Stimulated activated CD8-positive, alpha-beta memory T cell treated with anti-CD3 and anti-CD28 coated beads, Interleukin-15, amount 100 ng/mL, for 48 hours (primary cell): ENCODE measurements around the gene DPF1.
"Not testable (repeated sequence)": the region's sequence is repeated elsewhere in the genome, so short reads cannot be mapped to it uniquely, and the experiment has no call there.

Source experiments
- DNase-seq, 2 donors: peaks; one replicate each; pipeline ENCODE4 v3.0.0-alpha.2; 2020; ENCODE audit warnings: low read depth in 2 of 2

DPF1 gene

DNA sequence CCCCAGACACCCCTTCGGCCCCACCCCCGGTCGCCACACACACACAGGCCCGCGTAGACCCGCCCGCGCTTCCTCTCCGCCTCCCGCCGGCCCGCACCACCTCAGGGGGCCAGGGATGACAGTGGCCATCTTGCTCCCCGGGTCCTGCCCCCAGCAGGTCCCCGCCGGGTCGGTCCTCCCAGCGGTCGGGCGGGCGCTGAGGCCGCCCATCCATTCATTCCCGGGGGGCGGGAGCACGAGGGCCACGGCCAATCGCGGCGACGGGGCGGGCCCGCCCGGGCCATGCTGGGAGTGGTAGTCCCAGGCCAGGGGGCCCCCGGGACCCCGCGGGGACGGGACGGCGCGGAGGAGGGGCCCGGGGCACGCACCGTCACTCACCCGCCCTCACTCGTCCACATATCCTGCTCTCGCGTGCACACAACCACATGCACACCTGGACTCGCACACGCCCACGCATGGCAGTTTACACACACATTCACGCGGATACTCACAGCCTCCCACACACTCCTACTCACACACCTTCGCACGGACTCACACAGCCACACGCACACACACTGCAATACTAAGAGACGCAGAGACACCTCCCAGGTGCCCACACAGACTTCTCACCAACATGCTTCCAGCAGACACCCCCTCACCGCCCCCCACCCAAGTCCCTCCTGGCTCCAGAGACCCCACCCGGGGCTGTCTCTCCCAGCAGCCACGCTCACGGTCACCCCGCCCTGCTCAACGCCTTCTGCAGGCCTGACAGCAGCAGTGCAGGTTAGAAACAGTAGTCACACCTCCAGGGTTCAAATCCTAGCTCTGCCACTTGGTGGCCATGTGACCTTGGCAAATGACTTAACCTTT, at the start of gene DPF1:
TSS of gene DPF1 (minus strand) at position 209 of the 849 bp plus-strand sequence. CDS start at position 129, 80 bp downstream.
- DNase-seq = peak; percentile 45 to 70

DNA sequence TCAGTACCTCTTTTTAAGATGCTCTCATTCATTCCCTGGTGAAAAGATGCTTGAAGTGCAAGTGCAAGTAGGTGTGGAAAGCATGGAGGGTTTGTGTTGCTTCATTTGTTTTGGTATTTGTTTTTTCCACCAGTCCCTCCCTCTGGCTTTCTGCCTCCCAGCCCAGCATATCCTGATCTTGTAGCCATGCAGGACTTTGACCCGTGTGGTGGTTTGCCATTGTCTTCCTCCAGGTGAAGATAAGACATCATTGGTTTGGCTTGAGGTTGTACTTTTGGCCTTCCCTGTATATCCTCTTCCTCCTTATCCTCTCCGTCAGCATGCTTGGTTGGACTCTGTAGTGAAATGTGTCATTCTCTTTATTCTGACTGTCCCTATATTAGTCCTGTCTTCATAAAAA, 49.5 kb upstream of the DPF1 start:
- DNase-seq = no peak

DNA sequence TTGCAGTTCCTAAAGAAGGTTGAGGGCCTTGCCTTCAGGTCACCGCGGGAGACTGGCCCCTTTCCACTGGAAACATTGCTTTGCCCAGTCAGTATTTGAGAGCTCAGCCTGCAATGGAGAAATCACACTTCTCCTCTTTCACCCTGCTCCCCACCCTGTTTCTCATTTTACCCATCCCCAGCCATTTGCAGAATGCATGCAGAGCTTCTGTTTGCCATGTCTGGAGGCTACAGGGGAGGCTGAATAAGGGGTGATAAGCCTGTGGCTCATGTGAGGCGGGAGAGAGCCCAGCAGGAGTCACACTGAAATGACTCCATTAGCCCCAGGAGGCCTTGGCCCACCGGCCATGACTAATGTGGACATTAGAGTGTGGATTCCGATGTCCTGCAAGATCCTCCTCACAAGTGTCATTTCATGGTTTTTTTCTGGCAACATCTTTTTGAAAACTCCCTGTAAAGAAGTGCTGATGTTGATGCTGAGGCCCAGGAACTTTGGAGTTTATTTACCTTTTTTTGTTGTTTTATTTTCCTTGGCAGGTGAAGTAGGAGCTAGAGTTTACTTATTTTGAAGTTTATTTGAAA, 46.7 kb upstream of the DPF1 start:
- no peak for DNase-seq

DNA sequence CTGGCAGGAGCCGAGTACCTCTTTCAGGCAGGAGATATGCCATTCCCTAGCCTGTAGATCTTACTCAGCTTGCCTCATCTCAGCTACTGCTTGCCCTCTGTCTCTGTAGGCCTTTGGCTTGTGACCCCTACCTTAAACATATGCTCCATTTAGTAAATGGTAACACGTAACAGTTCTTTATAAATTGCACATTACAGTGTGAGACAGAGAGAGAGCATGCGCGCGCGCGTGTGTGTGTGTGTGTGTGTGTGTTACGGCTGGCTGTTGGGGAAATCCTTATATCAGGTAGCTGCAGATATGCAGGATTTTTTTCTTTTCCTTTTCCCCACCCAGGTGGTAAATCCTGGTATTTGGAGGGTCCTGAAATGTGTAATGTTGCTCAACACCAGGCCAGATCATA, 44.5 kb upstream of the DPF1 start:
- no peak for DNase-seq

DNA sequence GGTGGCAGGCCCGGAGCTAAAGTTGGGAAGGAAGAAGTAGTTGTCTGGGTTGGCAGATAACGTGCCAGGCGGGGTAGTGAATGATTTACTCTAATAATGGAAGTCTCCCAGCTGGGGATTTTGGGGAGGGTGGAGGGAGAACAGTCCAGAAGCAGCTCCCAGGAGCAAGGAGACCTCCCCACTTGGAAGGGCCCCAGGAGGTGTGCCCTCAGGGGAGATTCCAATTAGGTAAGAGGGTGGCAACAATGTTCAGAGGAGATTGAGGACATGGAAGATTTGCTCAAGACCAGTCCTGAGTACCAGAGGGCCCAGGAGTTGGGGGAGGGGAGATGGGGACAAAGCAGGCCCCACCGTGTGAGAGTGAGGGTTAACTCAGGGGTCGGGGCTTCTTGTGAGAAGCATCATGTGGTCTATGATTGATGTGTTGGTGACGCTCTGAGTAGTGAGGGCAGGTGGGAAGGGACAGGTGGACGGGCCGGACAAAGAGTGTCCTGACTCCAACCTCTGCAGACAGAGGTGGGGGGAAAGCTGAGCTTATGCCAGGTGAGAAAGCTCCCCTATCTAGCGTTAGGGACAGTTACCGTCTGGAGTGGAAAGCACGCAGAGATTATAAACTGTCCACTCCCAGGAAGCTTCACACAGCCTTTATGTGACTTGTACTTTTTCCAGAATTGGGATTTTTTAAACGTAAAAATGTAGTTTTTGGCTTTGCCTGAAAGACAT, 43.9 kb upstream of the DPF1 start:
- no peak for DNase-seq

DNA sequence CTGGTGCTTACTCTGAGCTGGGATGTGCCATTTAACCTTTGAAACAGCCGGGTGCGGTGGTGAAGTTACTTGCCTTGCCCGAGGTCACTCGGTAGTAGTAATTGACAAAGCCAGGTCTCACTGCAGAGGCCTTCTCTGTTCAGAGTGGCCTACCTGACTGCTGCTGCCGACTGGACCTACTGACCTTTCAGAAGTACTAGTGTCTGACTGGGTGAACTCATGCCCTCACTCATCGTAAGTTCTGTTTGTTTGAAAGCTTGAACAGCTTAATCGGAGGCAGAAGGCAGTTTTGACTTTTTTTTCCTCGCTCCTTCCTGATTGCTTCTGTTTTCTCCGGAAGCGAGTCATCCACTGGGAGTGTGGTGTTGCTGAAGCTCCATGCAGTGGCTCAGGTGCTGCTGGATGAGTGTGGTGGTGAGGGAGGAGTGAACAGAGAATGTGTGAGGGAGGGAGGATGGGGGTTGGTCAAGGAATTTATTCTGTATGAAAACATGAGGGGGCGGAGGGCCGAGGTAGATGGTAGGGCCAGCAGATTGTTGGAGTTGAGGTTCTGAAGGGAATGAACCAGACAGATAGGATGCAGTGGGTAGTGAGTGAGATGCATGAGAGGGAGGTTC, 43.1 kb upstream of the DPF1 start:
- DNase-seq = no peak

DNA sequence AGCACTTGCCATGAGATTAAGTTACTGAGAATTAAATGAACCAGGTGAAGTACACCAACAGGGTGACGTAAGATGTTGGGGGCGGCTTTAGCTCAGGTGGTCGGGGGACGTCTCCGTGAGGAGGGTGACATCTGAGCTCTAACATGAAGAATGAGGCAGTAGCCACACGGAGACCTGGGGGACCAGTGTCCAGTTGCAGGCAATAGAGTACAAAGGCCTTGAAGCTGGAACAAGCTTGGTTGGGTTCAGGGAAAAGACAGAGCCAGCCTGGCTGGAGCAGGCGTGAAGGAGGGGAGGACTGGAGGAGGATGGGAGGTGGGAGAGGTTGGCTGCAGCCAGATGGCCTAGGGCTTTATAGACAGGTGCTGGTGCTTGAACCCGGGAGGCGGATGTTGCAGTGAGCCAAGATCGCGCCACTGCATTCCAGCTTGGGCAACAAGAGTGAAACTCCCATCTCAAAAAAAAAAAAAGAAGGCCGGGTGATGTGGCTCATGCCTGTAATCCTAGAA, 42.0 kb upstream of the DPF1 start:
- no peak for DNase-seq

DNA sequence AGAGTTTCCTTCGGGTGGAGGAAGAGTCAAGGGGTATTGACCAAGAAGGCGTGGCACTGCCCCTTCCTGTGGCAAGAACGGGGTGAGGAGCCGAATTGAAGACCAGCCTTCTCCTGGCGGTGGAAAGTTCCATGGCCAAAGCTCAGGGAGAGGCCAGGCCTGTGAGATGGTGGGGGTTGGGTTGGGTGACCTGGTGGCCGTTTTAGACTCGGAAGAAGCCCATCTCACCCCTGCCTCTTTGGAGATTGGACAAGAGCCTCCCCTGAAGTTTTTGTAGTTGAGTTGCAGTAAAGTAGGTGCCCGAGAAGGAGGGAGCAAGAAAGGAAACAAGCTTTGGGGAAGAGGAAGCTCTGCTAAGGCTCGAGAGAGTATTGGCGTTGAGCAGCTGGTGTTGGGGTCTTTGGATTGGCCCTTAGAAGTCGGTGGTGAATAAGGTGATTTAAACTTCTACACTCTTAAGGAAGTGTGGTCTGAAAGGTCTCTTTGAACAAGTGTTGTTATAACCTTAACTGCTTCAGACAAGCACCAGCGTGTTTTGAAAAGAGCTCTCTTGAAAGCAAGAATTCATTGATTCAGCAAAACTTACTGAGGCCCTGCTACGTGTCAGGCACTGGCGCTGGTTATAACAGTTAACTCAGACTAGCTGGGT, 41.3 kb upstream of the DPF1 start:
- no peak for DNase-seq

DNA sequence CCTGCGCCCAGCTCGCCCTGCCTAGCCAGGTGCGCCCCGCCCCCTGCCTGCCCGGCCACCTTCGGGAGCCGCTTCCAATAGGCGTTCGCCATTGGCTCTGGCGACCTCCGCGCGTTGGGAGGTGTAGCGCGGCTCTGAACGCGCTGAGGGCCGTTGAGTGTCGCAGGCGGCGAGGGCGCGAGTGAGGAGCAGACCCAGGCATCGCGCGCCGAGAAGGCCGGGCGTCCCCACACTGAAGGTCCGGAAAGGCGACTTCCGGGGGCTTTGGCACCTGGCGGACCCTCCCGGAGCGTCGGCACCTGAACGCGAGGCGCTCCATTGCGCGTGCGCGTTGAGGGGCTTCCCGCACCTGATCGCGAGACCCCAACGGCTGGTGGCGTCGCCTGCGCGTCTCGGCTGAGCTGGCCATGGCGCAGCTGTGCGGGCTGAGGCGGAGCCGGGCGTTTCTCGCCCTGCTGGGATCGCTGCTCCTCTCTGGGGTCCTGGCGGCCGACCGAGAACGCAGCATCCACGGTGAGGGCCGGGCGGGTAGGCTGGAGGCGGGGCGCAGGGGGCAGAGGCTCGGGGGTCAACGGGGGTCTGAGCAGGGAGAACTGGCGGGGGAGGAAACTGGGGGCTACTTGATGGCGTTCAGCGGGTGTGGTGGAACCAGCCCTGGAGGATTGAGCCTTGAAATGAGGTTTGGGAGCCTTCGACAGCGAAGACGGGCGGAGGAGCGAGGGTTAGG, 40.6 kb upstream of the DPF1 start, which contains the start of gene SPINT2:
TSS of gene SPINT2 (plus strand) at position 88 of the 727 bp plus-strand sequence. CDS start at position 408, 320 bp downstream.
- DNase-seq = peak in 1 of 2 donors; percentile 14

DNA sequence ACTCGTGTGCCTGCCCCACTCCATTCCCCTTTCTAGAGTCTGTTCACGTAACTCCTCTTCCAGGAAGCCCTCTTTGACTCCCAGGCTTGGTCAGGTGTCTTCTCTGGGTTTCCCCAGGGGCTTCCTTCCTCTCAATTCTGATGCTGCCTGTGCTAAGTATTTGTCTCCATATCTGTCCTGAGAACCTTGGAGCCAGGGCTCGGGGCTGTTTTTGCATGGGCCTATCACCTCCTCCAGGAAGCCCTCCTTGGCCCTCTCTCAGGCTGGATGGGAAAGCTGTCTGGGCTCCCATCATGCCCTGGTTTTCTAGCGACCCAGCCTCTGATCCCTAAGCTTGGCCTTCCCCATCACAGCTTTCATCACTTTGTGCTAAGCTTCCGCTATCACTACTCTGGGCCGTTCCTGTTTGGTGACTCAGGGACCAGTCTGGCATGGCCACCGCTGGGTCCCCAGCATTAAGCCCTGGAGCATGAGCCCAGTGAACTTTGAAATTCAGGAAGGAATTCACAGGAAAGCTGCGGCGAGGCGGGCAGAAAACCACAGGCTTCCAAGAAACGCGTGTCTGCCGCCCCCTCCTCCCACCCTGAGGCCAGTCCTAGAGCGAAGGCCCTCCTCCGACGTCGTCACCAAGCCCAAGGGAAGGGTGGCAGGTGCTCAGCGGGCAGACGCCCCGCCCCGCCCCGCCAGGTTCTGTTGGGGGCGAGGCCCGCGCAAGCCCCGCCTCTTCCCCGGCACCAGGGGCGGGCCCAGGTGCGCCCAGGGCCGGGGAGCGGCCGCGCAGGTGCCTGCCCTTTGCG, 39.9 kb upstream of the DPF1 start:
- DNase-seq = peak; percentile 49 to 75

DNA sequence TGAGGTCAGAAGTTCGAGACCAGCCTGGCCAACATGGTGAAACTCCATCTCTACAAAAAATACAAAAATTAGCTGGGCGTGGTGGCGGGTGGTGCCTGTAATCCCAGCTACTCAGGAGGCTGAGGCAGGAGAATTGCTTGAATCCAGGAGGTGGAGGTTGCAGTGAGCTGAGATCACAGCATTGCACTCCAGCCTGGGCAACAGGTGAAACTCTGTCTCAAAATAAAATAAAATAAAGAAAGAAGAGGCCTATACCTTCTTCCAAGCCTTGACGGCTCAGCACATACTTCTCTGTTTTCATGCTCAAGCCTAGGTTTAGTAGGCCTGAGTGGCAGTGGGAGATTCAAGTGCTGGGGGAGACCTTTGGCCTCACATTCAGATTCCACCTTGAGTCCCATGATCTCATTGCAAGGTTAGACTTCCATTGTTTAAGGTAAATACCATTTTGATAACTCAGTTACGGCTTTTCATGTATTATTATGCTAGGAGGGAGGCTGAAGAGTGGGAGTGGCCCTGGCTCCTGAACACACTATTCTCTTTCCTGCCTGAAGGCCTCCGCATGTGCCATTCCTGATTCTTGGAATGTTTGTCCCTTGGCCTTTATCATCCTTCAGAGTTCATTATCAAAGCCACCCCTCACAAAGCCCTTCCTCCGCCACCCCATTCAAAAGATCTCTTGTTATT, 38.7 kb upstream of the DPF1 start:
- DNase-seq = no peak

DNA sequence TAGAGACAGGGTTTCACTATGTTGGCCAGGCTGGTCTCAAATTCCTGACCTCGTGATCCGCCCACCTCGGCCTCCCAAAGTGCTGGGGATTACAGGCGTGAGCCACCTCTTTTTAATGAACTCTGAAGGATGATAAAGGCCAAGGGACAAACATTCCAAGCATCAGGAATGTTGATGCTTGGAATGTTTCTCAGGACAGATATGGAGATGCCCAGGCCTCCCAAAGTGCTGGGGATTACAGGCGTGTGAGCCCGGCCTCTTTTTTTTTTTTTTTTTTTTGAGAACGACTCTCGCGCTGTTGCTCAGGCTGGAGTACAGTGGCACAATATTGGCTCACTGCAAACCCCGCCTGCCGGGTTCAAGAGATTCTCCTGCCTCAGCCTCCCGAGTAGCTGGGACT, 37.9 kb upstream of the DPF1 start:
- DNase-seq = not testable (repeated sequence)

DNA sequence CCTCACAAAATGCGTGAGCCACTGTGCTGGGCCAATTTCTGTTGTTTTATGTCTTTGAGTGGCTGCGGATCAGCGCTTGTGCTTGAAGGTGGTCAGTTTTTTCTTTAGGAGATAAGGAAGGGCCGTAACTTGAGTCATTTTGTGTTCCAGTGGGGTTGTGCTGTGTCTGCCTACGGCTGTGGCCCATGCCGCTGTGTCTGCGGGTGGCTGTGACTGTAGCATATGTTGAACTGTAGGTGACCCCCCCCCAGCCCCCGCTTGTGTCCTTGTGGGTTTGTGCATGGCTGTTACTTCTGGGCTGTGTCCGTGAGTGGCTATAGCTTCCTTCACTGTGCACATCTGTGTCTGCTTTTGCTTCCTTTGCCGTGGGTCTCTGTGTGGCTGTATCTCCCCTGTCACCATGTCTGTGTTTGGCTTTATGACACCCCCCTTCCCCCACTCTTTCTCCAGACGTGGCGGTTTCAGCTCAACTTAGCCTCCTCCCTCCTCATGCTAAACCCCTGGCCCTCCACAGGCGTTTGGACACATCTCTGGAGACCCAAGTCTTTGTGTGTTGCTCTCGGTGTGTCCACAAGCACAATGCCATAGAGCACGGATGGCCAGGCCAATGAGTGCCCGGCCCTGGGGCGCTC, 31.5 kb upstream of the DPF1 start:
- DNase-seq = no peak

DNA sequence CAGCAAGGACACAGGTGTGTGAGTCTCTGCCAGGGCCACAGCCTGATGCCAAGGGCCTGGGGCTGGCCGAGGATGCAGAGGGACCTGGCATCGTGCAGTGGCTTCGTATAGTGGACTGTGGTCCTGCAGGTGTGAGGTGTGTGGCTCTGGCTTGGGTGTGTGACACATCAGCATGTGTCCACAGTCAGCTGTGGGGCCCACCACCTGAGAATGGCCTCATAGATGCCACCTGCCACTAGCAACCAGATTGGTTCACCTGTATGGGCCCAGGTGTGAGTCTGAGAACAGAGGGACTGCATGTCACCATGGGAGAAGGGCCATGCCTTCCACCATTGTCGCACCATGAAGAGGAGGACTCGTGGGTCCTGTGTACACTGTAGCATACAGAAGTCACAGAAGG, 29.8 kb upstream of the DPF1 start:
- DNase-seq = no peak

DNA sequence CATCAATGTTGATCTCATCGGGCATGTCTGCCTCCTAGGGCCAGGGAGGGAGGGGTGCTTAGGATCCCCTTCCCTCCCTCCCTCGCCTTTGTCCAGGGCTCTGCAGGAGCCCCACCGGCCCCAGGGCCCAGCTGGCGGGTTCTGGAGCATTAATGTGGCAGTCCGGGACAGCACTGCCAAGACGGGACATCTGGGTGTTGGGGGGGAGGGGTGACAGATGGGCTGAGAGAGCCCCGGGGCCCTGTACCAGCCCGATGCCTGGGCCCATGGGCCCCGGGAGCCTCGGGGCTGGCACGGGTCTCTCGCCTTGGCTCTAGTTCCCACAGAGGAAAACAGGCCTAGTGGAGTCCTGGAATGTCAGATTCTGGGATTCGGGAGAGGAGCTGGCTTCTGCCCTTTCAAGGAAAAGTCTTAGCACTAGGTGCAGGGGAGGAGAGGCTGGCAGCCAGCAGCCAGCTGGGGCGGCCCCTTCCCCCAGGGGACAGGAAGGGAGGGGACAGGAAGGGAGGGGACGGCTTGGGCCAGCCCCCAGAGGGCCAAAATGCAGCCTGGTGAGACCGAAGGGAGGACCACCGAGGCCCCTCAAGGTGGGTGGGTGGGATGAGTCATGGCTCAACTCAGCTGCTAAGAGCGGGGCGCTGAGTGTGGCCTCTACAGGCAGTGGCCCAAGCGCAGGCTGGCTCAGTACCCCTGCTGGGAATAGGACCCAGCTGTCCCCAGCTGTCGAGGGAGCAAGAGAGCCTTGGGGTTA, 29.1 kb upstream of the DPF1 start:
- no peak for DNase-seq

DNA sequence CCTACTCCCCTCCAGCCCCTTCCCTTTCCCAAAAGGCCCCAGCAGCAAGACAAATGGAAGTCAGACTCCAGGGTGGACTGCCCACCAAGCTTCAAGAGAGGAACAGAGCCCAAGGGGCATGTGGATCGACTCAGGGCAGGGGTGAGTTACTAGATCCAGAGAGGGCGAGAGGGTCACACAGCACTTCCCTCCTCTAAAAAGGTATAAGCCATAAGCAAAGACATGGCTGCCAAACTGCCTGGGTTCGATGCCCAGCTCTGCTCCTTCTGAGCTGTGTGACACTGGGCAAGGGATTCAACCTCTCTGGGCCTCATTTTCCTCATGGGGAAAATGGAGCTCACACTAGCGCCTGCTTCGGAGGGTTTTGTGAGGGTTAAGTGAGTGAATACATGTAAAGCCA, 28.4 kb upstream of the DPF1 start:
- DNase-seq = no peak

DNA sequence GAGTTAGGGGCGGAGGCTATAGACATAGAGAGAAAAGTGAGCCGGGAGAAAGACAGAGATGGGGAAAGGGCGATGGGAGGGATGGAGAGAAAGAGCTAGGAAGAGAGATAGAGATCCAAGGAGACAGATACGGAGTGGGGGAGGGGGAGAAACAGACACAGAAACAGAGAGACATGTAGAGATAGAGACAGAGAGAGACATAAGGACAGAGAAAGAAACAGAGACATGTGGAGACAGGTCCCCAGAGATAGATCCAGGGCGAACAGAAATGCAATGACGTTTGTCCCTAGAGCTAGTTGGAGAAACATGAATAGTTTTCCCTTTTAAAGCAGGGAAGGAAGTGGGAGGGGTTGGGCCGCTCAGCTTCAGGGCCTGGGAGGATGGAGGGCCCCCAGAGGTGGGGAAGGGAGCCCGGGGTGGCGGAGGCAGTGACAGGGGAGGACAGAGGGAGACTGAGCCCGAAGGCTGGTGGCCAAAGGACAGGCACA, 27.6 kb upstream of the DPF1 start:
- no peak for DNase-seq
